GM23338 (cell line): ENCODE data around the gene PPFIBP2. TPM values are rescaled to one million over a fixed set of nuclear protein-coding genes. Genes with fewer than 3 reads are reported as not detected.

Experiments
- ATAC-seq: fragments of 200-7000 bp; cut with Tn5 transposase; 3 replicates; pipeline ENCODE4 v1.9.1; 2020
- DNase-seq: peaks from one replicate; pipeline ENCODE4 v3.0.0-alpha.2; 2015; ENCODE audit warnings: low spot score
- H2AFZ ChIP-seq: fragments of 200-600 bp; sonication (generic); 2 replicates; pipeline ENCODE4 v1.8.0; 2016; ENCODE audit warnings: antibody characterized with exemption, mild to moderate bottlenecking, moderate library complexity
- H3F3A ChIP-seq: fragments of 200-600 bp; sonication (generic); replicated peaks from 2 replicates; pipeline ENCODE4 v1.8.0; 2017; ENCODE audit warnings: antibody characterized with exemption, mixed run types, low read depth
- H3K27ac ChIP-seq: fragments of 200-600 bp; sonication (generic); 2 replicates; pipeline ENCODE4 v1.6.1; 2016; ENCODE audit warnings: low read depth
- H3K27me3 ChIP-seq: fragments of 200-600 bp; sonication (generic); 2 replicates; pipeline ENCODE4 v1.8.0; 2016; ENCODE audit warnings: mild to moderate bottlenecking, mixed run types, moderate library complexity; ENCODE audit not compliant: insufficient read depth
- H3K36me3 ChIP-seq: fragments of 200-600 bp; sonication (generic); 2 replicates; pipeline ENCODE4 v1.8.0; 2016; ENCODE audit warnings: mild to moderate bottlenecking; ENCODE audit not compliant: insufficient read depth
- H3K4me1 ChIP-seq: fragments of 200-600 bp; sonication (generic); 2 replicates; pipeline ENCODE4 v1.8.0; 2016; ENCODE audit warnings: mild to moderate bottlenecking, moderate library complexity; ENCODE audit not compliant: insufficient read depth
- H3K4me2 ChIP-seq: fragments of 200-600 bp; sonication (generic); 2 replicates; pipeline ENCODE4 v1.7.1; 2017; ENCODE audit warnings: mixed run types
- H3K4me3 ChIP-seq: fragments of 200-600 bp; sonication (generic); 2 replicates; pipeline ENCODE4 v1.6.1; 2016; ENCODE audit warnings: mixed run types
- H3K79me2 ChIP-seq: fragments of 200-600 bp; sonication (generic); replicated peaks from 2 replicates; pipeline ENCODE4 v1.8.0; 2017; ENCODE audit warnings: mild to moderate bottlenecking; ENCODE audit not compliant: insufficient read depth
- H3K9me2 ChIP-seq: fragments of 200-600 bp; sonication (generic); 2 replicates; pipeline ENCODE4 v1.8.0; 2017; ENCODE audit not compliant: insufficient read depth
- H4K20me1 ChIP-seq: fragments of 200-600 bp; sonication (generic); replicated peaks from 2 replicates; pipeline ENCODE4 v1.8.0; 2017; ENCODE audit warnings: mild to moderate bottlenecking; ENCODE audit not compliant: insufficient read depth
- H3K27ac Mint-ChIP-seq: 2 replicates; pipeline ENCODE4 v1.8.0; 2020; ENCODE audit warnings: inconsistent platforms, mild to moderate bottlenecking, moderate library complexity, mixed read lengths
- H3K27me3 Mint-ChIP-seq: 3 replicates; pipeline ENCODE4 v1.8.0; 2022; ENCODE audit warnings: low read depth, mild to moderate bottlenecking, moderate library complexity, mixed read lengths, inconsistent platforms; ENCODE audit not compliant: insufficient read depth, poor library complexity
- H3K36me3 Mint-ChIP-seq: 3 replicates; pipeline ENCODE4 v1.8.0; 2021; ENCODE audit warnings: low read depth, mild to moderate bottlenecking, inconsistent platforms, moderate library complexity, mixed read lengths
- H3K4me1 Mint-ChIP-seq: 3 replicates; pipeline ENCODE4 v1.8.0; 2020; ENCODE audit warnings: mild to moderate bottlenecking, inconsistent platforms, mixed read lengths
- H3K4me3 Mint-ChIP-seq: 3 replicates; pipeline ENCODE4 v1.8.0; 2021; ENCODE audit warnings: moderate library complexity, mild to moderate bottlenecking, inconsistent platforms, mixed read lengths
- H3K9me3 Mint-ChIP-seq: 3 replicates; pipeline ENCODE4 v1.8.0; 2020; ENCODE audit warnings: moderate library complexity, mild to moderate bottlenecking, inconsistent platforms, mixed read lengths
- EZH2 ChIP-seq: fragments of 200-600 bp; sonication (generic); IDR thresholded peaks from one replicate; pipeline ENCODE4 v1.8.0; 2017; ENCODE audit warnings: antibody characterized with exemption, mild to moderate bottlenecking, low read depth; ENCODE audit not compliant: unreplicated experiment
- JUNB ChIP-seq: IDR thresholded peaks from one replicate; pipeline ENCODE4 v1.6.1; 2016; ENCODE audit warnings: antibody characterized with exemption; ENCODE audit not compliant: unreplicated experiment
- NANOG ChIP-seq: IDR thresholded peaks from 2 replicates; pipeline ENCODE4 v1.6.1; 2016; ENCODE audit warnings: antibody characterized with exemption, borderline replicate concordance
- POLR2AphosphoS5 ChIP-seq: IDR thresholded peaks from 2 replicates; pipeline ENCODE4 v1.6.1; 2016; ENCODE audit warnings: antibody characterized with exemption, low read depth
- ZNF114 ChIP-seq: fragments of 250-450 bp; sonication (Bioruptor Pico); IDR thresholded peaks from 2 replicates; pipeline ENCODE4 v1.5.0; 2020; ENCODE audit warnings: mild to moderate bottlenecking, moderate library complexity
- ZNF331 ChIP-seq: fragments of 250-450 bp; sonication (Bioruptor Pico); IDR thresholded peaks from 2 replicates; pipeline ENCODE4 v1.5.0; 2020; ENCODE audit warnings: low read depth, mild to moderate bottlenecking, moderate library complexity
- polyA plus RNA-seq: library from polyadenylated mRNA; unstranded; fragments of >200 nt; fragmentation: Nextera tagmentation; extraction: Ambion mirVana; gene quantifications from 2 replicates; pipeline ENCODE4 v1.2.1, GENCODE V29; 2016
- total RNA-seq: library from RNA; depleted of rRNA; stranded (reverse); fragments of >200 nt; shearing (Covaris generic); gene quantifications from 2 replicates; pipeline ENCODE4 v1.2.3, GENCODE V29; 2014
- TF ChIP-seq, protein P1 (sequence below): IDR thresholded peaks from 2 replicates; pipeline ENCODE4 v1.6.1; 2016; ENCODE audit warnings: antibody characterized with exemption
- TF ChIP-seq, protein P2 (sequence below), 2 experiments: fragments of 200-600 bp in 1 of 2; sonication (generic) in 1 of 2; conservative IDR thresholded peaks; 2 replicates each; pipeline versions ENCODE4 v1.5.1 to v1.6.1; 2016 to 2017; ENCODE audit warnings: antibody characterized with exemption in 2 of 2, low read depth in 2 of 2, mild to moderate bottlenecking in 2 of 2, moderate library complexity in 1 of 2
- TF ChIP-seq, protein P3 (sequence below): IDR thresholded peaks from one replicate; pipeline ENCODE4 v1.6.1; 2018; ENCODE audit warnings: antibody characterized with exemption; ENCODE audit not compliant: unreplicated experiment

The PPFIBP2 gene
- total and polyA plus RNA-seq, 2 experiments from 2014 or later, result 7.1 to 14.8 TPM

DNA sequence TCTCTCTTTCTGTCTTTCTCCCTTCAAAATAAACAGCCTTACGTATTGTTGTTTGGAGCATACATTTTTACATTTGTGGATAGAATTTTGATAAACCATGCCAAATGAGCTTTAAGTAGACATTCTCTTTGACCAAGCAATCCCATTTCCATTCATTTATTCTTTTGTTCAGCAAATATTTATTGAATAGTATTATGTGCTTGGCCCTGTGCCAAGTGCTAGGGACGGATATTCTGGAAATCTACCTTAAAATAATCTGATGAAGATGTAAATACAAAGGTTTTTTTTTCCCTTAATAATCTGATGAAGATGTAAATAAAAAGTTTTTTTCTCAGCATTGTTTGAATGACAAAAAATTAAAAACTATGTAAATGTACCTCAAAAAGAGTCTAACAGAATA, 26.4 kb upstream of the PPFIBP2 start:
- Histone ChIP-seq H3K36me3 (no peaks in the 10 kb centered on the region), H3K4me2 (no peak overlapping the region), H2AFZ (no peak overlapping the region), H3K9me2 (peaks cover 19% of the 10 kb centered on the region), H3K27me3 (no peaks in the 10 kb centered on the region), H3K79me2 (no peaks in the 10 kb centered on the region), H3K27ac (no peak overlapping the region), H3K4me1 (peaks cover 15% of the 10 kb centered on the region), H4K20me1 (no peaks in the 10 kb centered on the region), H3F3A (no peaks in the 10 kb centered on the region), H3K4me3 (no peak overlapping the region)
- H3K9me3 Mint-ChIP-seq, result no peaks in the 10 kb centered on the region
- H3K4me1 Mint-ChIP-seq, result peaks cover 40% of the 10 kb centered on the region
- H3K27me3 Mint-ChIP-seq, result peaks cover 4% of the 10 kb centered on the region
- ATAC-seq (no peak), DNase-seq (no peak)
- no peak overlapping the region for H3K27ac Mint-ChIP-seq
- no peak overlapping the region for H3K4me3 Mint-ChIP-seq
- TF ChIP-seq ZNF114 (CRISPR knock-in tag) (no peak), ZNF331 (CRISPR knock-in tag) (no peak), EZH2 (no peak), NANOG (no peak), POLR2AphosphoS5 (no peak)
- TF ChIP-seq, protein P1, sequence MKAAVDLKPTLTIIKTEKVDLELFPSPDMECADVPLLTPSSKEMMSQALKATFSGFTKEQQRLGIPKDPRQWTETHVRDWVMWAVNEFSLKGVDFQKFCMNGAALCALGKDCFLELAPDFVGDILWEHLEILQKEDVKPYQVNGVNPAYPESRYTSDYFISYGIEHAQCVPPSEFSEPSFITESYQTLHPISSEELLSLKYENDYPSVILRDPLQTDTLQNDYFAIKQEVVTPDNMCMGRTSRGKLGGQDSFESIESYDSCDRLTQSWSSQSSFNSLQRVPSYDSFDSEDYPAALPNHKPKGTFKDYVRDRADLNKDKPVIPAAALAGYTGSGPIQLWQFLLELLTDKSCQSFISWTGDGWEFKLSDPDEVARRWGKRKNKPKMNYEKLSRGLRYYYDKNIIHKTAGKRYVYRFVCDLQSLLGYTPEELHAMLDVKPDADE, result no peak
- TF ChIP-seq, protein P2, sequence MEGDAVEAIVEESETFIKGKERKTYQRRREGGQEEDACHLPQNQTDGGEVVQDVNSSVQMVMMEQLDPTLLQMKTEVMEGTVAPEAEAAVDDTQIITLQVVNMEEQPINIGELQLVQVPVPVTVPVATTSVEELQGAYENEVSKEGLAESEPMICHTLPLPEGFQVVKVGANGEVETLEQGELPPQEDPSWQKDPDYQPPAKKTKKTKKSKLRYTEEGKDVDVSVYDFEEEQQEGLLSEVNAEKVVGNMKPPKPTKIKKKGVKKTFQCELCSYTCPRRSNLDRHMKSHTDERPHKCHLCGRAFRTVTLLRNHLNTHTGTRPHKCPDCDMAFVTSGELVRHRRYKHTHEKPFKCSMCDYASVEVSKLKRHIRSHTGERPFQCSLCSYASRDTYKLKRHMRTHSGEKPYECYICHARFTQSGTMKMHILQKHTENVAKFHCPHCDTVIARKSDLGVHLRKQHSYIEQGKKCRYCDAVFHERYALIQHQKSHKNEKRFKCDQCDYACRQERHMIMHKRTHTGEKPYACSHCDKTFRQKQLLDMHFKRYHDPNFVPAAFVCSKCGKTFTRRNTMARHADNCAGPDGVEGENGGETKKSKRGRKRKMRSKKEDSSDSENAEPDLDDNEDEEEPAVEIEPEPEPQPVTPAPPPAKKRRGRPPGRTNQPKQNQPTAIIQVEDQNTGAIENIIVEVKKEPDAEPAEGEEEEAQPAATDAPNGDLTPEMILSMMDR (conservative IDR thresholded peaks at IDR 0.05; ENCODE audit: low read depth in 2 of 2), result no peak
- no peaks in the 10 kb centered on the region for H3K36me3 Mint-ChIP-seq

DNA sequence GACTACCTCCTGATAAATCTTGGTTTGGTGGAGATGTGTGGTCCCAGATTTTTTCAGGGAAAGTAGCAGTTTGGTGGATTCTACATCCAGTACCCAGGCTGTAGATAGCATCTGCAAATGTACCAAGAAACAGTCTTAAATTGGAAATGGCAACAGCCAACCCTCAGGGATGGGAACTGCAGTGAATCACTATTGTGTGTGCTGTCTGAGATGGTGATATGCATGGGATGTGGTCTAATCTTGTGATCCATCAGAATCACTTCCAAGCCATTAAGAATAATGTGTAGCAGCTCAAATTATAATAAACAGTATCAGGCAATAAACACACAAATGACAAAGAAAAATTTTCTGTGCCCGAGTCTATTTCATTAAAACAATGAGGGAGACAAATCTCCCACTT, 25.1 kb upstream of the PPFIBP2 start:
- DNase-seq (no peak), ATAC-seq (no peak)
- Histone ChIP-seq H3K4me2 (no peak overlapping the region), H3K4me3 (no peak overlapping the region), H3K36me3 (no peaks in the 10 kb centered on the region), H3K79me2 (no peaks in the 10 kb centered on the region), H2AFZ (no peak overlapping the region), H4K20me1 (no peaks in the 10 kb centered on the region), H3K27me3 (no peaks in the 10 kb centered on the region), H3F3A (no peaks in the 10 kb centered on the region), H3K9me2 (peaks cover 17% of the 10 kb centered on the region), H3K27ac (no peak overlapping the region), H3K4me1 (peaks cover 15% of the 10 kb centered on the region)
- no peak overlapping the region for H3K27ac Mint-ChIP-seq
- H3K9me3 Mint-ChIP-seq, result no peaks in the 10 kb centered on the region
- peaks cover 43% of the 10 kb centered on the region for H3K4me1 Mint-ChIP-seq
- no peaks in the 10 kb centered on the region for H3K36me3 Mint-ChIP-seq
- no peak overlapping the region for H3K4me3 Mint-ChIP-seq
- H3K27me3 Mint-ChIP-seq, result peaks cover 4% of the 10 kb centered on the region
- TF ChIP-seq, protein P1, result no peak
- no peak for TF ChIP-seq JUNB
- TF ChIP-seq, protein P3, sequence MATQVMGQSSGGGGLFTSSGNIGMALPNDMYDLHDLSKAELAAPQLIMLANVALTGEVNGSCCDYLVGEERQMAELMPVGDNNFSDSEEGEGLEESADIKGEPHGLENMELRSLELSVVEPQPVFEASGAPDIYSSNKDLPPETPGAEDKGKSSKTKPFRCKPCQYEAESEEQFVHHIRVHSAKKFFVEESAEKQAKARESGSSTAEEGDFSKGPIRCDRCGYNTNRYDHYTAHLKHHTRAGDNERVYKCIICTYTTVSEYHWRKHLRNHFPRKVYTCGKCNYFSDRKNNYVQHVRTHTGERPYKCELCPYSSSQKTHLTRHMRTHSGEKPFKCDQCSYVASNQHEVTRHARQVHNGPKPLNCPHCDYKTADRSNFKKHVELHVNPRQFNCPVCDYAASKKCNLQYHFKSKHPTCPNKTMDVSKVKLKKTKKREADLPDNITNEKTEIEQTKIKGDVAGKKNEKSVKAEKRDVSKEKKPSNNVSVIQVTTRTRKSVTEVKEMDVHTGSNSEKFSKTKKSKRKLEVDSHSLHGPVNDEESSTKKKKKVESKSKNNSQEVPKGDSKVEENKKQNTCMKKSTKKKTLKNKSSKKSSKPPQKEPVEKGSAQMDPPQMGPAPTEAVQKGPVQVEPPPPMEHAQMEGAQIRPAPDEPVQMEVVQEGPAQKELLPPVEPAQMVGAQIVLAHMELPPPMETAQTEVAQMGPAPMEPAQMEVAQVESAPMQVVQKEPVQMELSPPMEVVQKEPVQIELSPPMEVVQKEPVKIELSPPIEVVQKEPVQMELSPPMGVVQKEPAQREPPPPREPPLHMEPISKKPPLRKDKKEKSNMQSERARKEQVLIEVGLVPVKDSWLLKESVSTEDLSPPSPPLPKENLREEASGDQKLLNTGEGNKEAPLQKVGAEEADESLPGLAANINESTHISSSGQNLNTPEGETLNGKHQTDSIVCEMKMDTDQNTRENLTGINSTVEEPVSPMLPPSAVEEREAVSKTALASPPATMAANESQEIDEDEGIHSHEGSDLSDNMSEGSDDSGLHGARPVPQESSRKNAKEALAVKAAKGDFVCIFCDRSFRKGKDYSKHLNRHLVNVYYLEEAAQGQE, result no peak
